CD4-positive, alpha-beta T cell (primary cell): ENCODE results near the gene C2CD5. TPM values are rescaled to one million over a fixed set of nuclear protein-coding genes. Genes with fewer than 3 reads are reported as not detected.

Source experiments
- ATAC-seq: fragments of 200-7000 bp; cut with Tn5 transposase; one replicate; pipeline ENCODE4 v1.10.0; 2022; ENCODE audit warnings: mild to moderate bottlenecking; ENCODE audit not compliant: poor library complexity
- CTCF ChIA-PET: fragments of 350-600 bp; sonication (Branson Sonifier 250); formaldehyde crosslinking; loops from one replicate; lab custom pipeline; 2021; ENCODE audit warnings: antibody characterized with exemption, inconsistent platforms; lab: Charles Lee
- POLR2A ChIA-PET: fragments of 350-600 bp; sonication (Branson Sonifier 250); formaldehyde crosslinking; loops from one replicate; lab custom pipeline; 2021; ENCODE audit warnings: antibody characterized with exemption, inconsistent platforms; lab: Charles Lee
- DNase-seq, 14 experiments: peaks; one replicate each; pipeline ENCODE4 v3.0.0-alpha.2; 2013 to 2020; ENCODE audit warnings: mixed read lengths in 2 of 14
- H3K27ac ChIP-seq, 2 donors: one replicate each; pipeline versions ENCODE4 v1.5.1 to v1.7.0; 2013; ENCODE audit warnings: low read length in 2 of 2, low read depth in 1 of 2, mild to moderate bottlenecking in 1 of 2
- H3K27me3 ChIP-seq, 2 experiments: 1 replicate in 1 of 2; 2 replicates in 1 of 2; pipeline versions ENCODE4 v1.6.1 to v1.7.0; 2013; ENCODE audit warnings: low read length in 2 of 2, control low read depth in 1 of 2, mild to moderate bottlenecking in 1 of 2, moderate library complexity in 1 of 2; ENCODE audit not compliant: insufficient read depth in 2 of 2, control insufficient read depth in 1 of 2
- H3K36me3 ChIP-seq: one replicate; pipeline ENCODE4 v1.6.1; 2013; ENCODE audit warnings: low read length, control low read depth; ENCODE audit not compliant: insufficient read depth
- H3K4me1 ChIP-seq: one replicate; pipeline ENCODE4 v1.6.1; 2013; ENCODE audit warnings: low read length, control low read depth; ENCODE audit not compliant: insufficient read depth
- H3K4me3 ChIP-seq: one replicate; pipeline ENCODE4 v1.5.1; 2013; ENCODE audit warnings: mild to moderate bottlenecking, low read length, moderate library complexity
- H3K9me3 ChIP-seq, 2 experiments: 1 replicate in 1 of 2; 2 replicates in 1 of 2; pipeline versions ENCODE4 v1.6.1 to v1.7.0; 2013; ENCODE audit warnings: low read length in 2 of 2, mild to moderate bottlenecking in 2 of 2, control low read depth in 1 of 2, moderate library complexity in 1 of 2; ENCODE audit not compliant: control insufficient read depth in 1 of 2, insufficient read depth in 1 of 2
- H3K27ac Mint-ChIP-seq: one replicate; pipeline ENCODE4 v1.8.0; 2020; ENCODE audit warnings: mixed read lengths
- H3K27me3 Mint-ChIP-seq: one replicate; pipeline ENCODE4 v1.8.0; 2021; ENCODE audit warnings: mixed read lengths
- H3K36me3 Mint-ChIP-seq: one replicate; pipeline ENCODE4 v1.8.0; 2021; ENCODE audit warnings: low read depth, mixed read lengths
- H3K4me1 Mint-ChIP-seq: one replicate; pipeline ENCODE4 v1.8.0; 2021; ENCODE audit warnings: low read depth, mixed read lengths
- H3K4me3 Mint-ChIP-seq: one replicate; pipeline ENCODE4 v1.8.0; 2020; ENCODE audit warnings: mild to moderate bottlenecking, mixed read lengths
- H3K9me3 Mint-ChIP-seq: one replicate; pipeline ENCODE4 v1.8.0; 2020; ENCODE audit warnings: mixed read lengths
- intact Hi-C, 2 experiments: fragments of 100-400 bp; cut with DNase I in 1 of 2; cut with micrococcal nuclease in 1 of 2; formaldehyde crosslinking; loops; one replicate each; pipeline versions ENCODE4 v1.15.1 to v1.9.0; 2023 to 2025; cut with DNase I, micrococcal nuclease
- total RNA-seq, 174 experiments: library from RNA in 2 of 174; stranded (reverse) in 2 of 174; gene quantifications; one replicate each; pipeline ENCODE4 v1.2.3 and lab custom pipeline; 2021 to 2026
- TF ChIP-seq, protein P1 (sequence below): fragments of 200-600 bp; IDR thresholded peaks from one replicate; pipeline ENCODE4 v1.8.0; 2022; ENCODE audit warnings: antibody characterized with exemption, mild to moderate bottlenecking

C2CD5 gene
- total RNA-seq, 2 experiments from 2014 or later: 21.8 to 23.2 TPM

DNA sequence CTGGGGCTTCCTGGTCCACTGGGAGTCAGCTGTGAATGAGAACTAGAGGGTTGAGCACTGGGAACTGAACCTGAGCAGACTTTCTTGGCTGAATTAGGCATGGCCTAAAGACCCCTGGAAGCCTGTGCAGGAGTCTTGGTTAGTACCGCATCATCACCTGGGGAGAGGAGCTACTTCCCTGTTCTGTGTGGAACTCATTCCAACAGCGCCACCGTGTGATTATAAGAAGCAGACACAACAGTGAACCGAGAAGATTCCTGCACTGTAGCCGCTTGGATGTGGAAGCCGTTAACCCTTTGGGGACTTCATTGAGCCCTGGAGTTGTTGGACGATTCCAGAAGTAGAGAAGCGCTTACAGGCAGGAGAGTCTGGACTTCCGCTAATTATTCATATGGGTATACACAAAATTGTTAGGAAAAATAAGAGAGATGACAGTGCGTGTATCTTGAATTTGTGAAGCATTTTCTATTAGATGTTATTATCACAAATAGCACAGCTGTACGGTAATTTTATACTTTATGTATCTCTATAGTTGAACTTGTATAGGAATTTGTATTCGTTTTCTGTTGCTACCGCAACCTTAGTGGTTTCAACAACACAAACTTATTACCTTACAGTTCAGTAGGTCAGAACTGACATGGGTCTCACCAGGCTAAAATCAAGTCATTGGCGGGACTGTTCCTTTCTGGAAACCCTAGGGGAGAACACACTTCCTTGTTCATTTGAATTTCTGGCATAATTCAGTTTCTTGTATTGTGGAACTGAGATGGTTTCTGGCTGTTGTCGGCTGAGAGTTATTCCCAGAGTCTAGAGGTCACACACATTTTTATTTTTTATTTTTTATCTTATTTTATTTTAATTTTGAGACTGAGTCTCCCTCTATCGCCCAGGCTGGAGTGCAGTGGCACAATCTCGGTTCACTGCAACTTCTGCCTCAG lies 100.7 kb downstream of the C2CD5 start:
- H3K4me3 Mint-ChIP-seq: no peak overlapping the region
- Histone ChIP-seq H3K36me3 (peaks cover under 1% of the 10 kb centered on the region), H3K9me3 (no peaks in the 10 kb centered on the region), H3K4me3 (no peak overlapping the region), H3K4me1 (peaks cover 6% of the 10 kb centered on the region), H3K27me3 (no peaks in the 10 kb centered on the region), H3K27ac (no peak overlapping the region)
- ATAC-seq (peak; percentile 99), DNase-seq (peak; percentile 24 to 88 (median 48))
- intact Hi-C loops: loop anchor here (1.0 to 10.0 kb wide), 6 partner anchors 106 to 839 kb away; partner anchors contain the start of genes GYS2 (in 1 of the 2) and ST8SIA1 (in 1 of the 2)
- H3K9me3 Mint-ChIP-seq: no peaks in the 10 kb centered on the region
- no peak overlapping the region for H3K27ac Mint-ChIP-seq
- no peaks in the 10 kb centered on the region for H3K36me3 Mint-ChIP-seq
- TF ChIP-seq, protein P1, sequence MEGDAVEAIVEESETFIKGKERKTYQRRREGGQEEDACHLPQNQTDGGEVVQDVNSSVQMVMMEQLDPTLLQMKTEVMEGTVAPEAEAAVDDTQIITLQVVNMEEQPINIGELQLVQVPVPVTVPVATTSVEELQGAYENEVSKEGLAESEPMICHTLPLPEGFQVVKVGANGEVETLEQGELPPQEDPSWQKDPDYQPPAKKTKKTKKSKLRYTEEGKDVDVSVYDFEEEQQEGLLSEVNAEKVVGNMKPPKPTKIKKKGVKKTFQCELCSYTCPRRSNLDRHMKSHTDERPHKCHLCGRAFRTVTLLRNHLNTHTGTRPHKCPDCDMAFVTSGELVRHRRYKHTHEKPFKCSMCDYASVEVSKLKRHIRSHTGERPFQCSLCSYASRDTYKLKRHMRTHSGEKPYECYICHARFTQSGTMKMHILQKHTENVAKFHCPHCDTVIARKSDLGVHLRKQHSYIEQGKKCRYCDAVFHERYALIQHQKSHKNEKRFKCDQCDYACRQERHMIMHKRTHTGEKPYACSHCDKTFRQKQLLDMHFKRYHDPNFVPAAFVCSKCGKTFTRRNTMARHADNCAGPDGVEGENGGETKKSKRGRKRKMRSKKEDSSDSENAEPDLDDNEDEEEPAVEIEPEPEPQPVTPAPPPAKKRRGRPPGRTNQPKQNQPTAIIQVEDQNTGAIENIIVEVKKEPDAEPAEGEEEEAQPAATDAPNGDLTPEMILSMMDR: peak; percentile 85
- POLR2A ChIA-PET: interaction anchor here (1.0 kb wide), 2 partner anchors 108 to 746 kb away, joined by 3 to 7 read pairs; no protein-coding TSS in a partner anchor
- CTCF ChIA-PET: interaction anchor here (0.6 to 1.7 kb wide), 16 partner anchors 12 to 746 kb away, joined by 3 to 11 read pairs (median 4); no protein-coding TSS in a partner anchor
- H3K4me1 Mint-ChIP-seq: peaks cover 6% of the 10 kb centered on the region
- H3K27me3 Mint-ChIP-seq: no peaks in the 10 kb centered on the region

DNA sequence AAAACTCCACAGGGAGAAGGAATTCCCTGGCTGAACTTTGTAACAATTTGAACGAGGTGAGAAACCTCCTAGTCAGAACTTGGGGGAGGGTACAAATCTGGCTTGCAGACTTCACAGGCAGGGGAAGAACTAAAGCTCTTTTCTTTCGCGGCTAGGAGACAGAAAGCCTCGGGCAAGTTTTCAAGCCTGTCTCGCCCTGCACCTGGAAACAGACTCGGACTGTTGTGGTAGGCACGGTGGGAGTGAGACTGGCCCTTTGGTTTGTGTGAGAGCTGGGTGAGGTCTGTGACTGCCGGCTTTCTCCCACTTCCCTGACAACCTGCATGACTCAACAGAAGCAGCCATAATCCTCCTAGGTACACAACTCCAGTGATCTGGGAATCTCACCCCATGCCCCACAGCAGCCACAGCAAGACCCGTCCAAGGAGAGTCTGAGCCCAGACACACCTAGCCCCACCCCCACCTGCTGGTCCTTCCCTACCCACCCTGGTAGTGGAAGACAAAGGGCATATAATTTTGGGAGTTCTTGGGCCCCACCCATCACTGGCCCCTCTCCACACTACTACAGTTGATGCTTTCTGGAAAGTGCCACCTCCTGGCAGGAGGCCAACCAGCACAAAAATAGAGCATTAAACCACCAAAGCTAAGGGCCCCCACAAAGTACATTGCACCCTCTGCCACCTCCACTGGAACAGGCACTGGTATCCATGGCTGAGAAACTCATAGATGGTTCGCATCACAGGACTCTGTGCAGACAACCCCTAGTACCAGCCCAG lies 107.1 kb downstream of the C2CD5 start:
- intact Hi-C loops: no loop called here
- DNase-seq (no peak), ATAC-seq (no peak)
- Histone ChIP-seq H3K36me3 (no peaks in the 10 kb centered on the region), H3K4me3 (no peak overlapping the region), H3K9me3 (no peaks in the 10 kb centered on the region), H3K4me1 (no peaks in the 10 kb centered on the region), H3K27me3 (no peaks in the 10 kb centered on the region), H3K27ac (no peak overlapping the region)
- H3K27me3 Mint-ChIP-seq: no peaks in the 10 kb centered on the region
- no peaks in the 10 kb centered on the region for H3K4me1 Mint-ChIP-seq
- ChIA-PET POLR2A (interaction anchor here (1.9 kb wide), 1 partner anchor 102 kb away, joined by 4 read pairs; no protein-coding TSS in a partner anchor), CTCF (interaction anchor here (0.8 kb wide), 1 partner anchor 14 kb away, joined by 3 read pairs; no protein-coding TSS in a partner anchor)
- H3K9me3 Mint-ChIP-seq: no peaks in the 10 kb centered on the region
- no peak overlapping the region for H3K27ac Mint-ChIP-seq
- no peaks in the 10 kb centered on the region for H3K36me3 Mint-ChIP-seq
- TF ChIP-seq, protein P1: no peak
- no peak overlapping the region for H3K4me3 Mint-ChIP-seq

DNA sequence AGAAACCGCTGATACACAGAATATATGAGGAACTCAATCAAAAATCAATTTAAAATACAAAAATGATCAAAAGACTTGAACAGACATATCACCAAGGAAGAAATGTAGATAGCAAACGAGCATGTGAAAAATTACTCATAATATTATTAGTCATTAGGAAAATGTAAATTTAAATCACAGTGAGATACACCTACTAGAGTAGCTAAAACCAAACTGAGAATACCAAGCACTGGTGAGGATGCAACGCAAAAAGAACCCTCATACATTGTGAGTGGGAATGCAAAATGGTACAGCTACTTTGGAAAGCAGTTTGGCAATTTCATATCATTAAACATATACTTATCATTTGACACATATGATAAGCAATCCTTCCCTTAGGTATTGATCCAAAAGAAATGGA lies 108.8 kb downstream of the C2CD5 start:
- intact Hi-C loops: no loop called here
- CTCF ChIA-PET: interaction anchor here (1.4 to 1.6 kb wide), 2 partner anchors 25 to 100 kb away, joined by 3 to 4 read pairs; no protein-coding TSS in a partner anchor

More for the DNA sequence above, 108.8 kb downstream of the C2CD5 start:
- ATAC-seq: no peak
- peaks cover 6% of the 10 kb centered on the region for H3K4me1 Mint-ChIP-seq
- no peak for DNase-seq
- H3K27me3 Mint-ChIP-seq: no peaks in the 10 kb centered on the region
- Histone ChIP-seq H3K27me3 (no peaks in the 10 kb centered on the region), H3K4me1 (no peaks in the 10 kb centered on the region), H3K36me3 (no peaks in the 10 kb centered on the region), H3K27ac (no peak overlapping the region), H3K9me3 (no peaks in the 10 kb centered on the region), H3K4me3 (no peak overlapping the region)
- no peaks in the 10 kb centered on the region for H3K9me3 Mint-ChIP-seq
- no peak overlapping the region for H3K4me3 Mint-ChIP-seq
- no peak overlapping the region for H3K27ac Mint-ChIP-seq
- no peaks in the 10 kb centered on the region for H3K36me3 Mint-ChIP-seq
- TF ChIP-seq, protein P1: no peak
- POLR2A ChIA-PET: interaction anchor here (1.5 kb wide), 1 partner anchor 389 kb away, joined by 4 read pairs; no protein-coding TSS in a partner anchor
